Upper lobe of right lung (tissue), 1 donor: ENCODE data around the gene ZNF385D. TPM values are rescaled to one million over a fixed set of nuclear protein-coding genes. Genes with fewer than 3 reads are reported as not detected.

ENCODE experiments used
- ATAC-seq: fragments of 200-7000 bp; cut with Tn5 transposase; one replicate; pipeline ENCODE4 v1.9.1; 2020; ENCODE audit warnings: mild to moderate bottlenecking, moderate library complexity
- DNase-seq: peaks from one replicate; pipeline ENCODE4 v3.0.0-alpha.2; 2020
- H3K27ac ChIP-seq: fragments of 200-600 bp; one replicate; pipeline ENCODE4 v1.8.0; 2022
- H3K27me3 ChIP-seq: fragments of 200-600 bp; one replicate; pipeline ENCODE4 v1.8.0; 2022; ENCODE audit warnings: mild to moderate bottlenecking
- H3K36me3 ChIP-seq: fragments of 200-600 bp; one replicate; pipeline ENCODE4 v1.8.0; 2022
- H3K4me1 ChIP-seq: fragments of 200-600 bp; one replicate; pipeline ENCODE4 v1.8.0; 2022
- H3K4me3 ChIP-seq: fragments of 200-600 bp; one replicate; pipeline ENCODE4 v1.8.0; 2022; ENCODE audit warnings: mild to moderate bottlenecking
- H3K9me3 ChIP-seq: fragments of 200-600 bp; one replicate; pipeline ENCODE4 v1.8.0; 2022
- CTCF ChIP-seq: fragments of 200-600 bp; IDR thresholded peaks from one replicate; pipeline ENCODE4 v1.8.0; 2022; ENCODE audit warnings: antibody characterized with exemption
- intact Hi-C: fragments of 100-400 bp; cut with DNase I; formaldehyde crosslinking; loops from one replicate; pipeline ENCODE4 v1.11.0; 2022
- total RNA-seq: library from RNA; stranded (reverse); fragmentation: NEBNext Ultra II Directional; extraction: Animal tissue kit (Norgen Biotek cat#: 25700); gene quantifications from one replicate; pipeline ENCODE4 v1.2.1, GENCODE V29; 2021
- donor health status: DM: no; HTN: yes; CAD: no; lungs with severe emphysema.

Gene ZNF385D
- total RNA-seq, 1 donor from 2014 or later, result 9.4 TPM

GRCh38 chr3:21644268-21644667, 106.7 kb downstream of the ZNF385D start:
- Histone ChIP-seq H3K36me3 (no peaks in the 10 kb centered on the region), H3K27me3 (no peaks in the 10 kb centered on the region), H3K27ac (no peak overlapping the region), H3K4me3 (no peak overlapping the region), H3K9me3 (no peaks in the 10 kb centered on the region), H3K4me1 (no peaks in the 10 kb centered on the region)
- ATAC-seq (no peak), DNase-seq (no peak)
- no peak for TF ChIP-seq CTCF
- intact Hi-C loops, result no loop called here

GRCh38 chr3:21643752-21644151, 107.3 kb downstream of the ZNF385D start:
- DNase-seq, result no peak
- no peak for ATAC-seq
- TF ChIP-seq CTCF, result no peak
- Histone ChIP-seq H3K4me3 (no peak overlapping the region), H3K27me3 (no peaks in the 10 kb centered on the region), H3K36me3 (no peaks in the 10 kb centered on the region), H3K9me3 (no peaks in the 10 kb centered on the region), H3K27ac (no peak overlapping the region), H3K4me1 (no peaks in the 10 kb centered on the region)
- intact Hi-C loops, result no loop called here

DNA sequence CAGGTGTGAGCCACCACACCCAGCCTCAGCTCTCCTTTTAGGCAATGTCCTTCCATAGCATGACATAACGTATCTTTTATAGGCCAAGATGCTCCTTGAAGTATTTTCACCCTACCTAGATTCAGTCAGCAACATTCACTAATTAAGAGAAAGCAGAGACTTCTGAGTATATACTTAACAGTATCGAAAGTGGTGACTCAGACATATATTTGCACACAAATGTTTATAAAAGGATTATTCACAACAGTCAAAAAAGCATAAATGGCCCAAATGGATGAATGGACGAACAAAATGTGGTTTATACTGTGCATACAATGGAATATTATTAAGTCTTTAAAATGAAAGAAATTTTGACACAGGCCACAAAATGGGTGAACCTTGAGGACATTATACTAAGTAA, 108.6 kb downstream of the ZNF385D start:
- H3K27me3 ChIP-seq, result no peaks in the 10 kb centered on the region
- no peak for DNase-seq
- no peak for TF ChIP-seq CTCF
- H3K4me1 ChIP-seq, result no peaks in the 10 kb centered on the region
- H3K27ac ChIP-seq, result no peak overlapping the region
- intact Hi-C loops, result no loop called here
- no peak for ATAC-seq
- no peak overlapping the region for H3K4me3 ChIP-seq
- no peaks in the 10 kb centered on the region for H3K9me3 ChIP-seq
- no peaks in the 10 kb centered on the region for H3K36me3 ChIP-seq

DNA sequence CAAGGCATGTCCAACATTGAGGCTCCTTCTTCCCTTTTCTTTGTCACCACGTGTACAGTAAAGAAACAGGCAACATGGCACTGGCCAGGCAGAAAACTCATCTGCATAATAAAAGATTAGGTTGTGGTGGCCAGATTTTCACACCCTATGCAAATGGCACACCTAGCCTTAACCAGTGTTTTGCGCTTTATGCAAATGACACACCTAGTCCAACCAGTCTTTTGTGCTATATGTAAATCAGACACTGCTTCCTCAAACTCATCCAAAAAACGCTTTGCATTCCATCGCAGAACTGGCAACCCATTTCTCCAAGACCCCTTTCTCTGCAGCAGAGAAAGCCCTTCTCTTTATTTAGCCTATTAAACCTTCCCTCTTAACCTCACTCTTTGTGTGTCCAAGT, 109.1 kb downstream of the ZNF385D start:
- H3K9me3 ChIP-seq, result no peaks in the 10 kb centered on the region
- intact Hi-C loops, result no loop called here
- no peaks in the 10 kb centered on the region for H3K36me3 ChIP-seq
- DNase-seq, result no peak
- no peak for ATAC-seq
- TF ChIP-seq CTCF, result no peak
- H3K27me3 ChIP-seq, result no peaks in the 10 kb centered on the region
- no peak overlapping the region for H3K27ac ChIP-seq
- no peak overlapping the region for H3K4me3 ChIP-seq
- H3K4me1 ChIP-seq, result no peaks in the 10 kb centered on the region

- Histone ChIP-seq H3K4me3 (no peak overlapping the region), H3K27ac (no peak overlapping the region), H3K36me3 (no peaks in the 10 kb centered on the region), H3K4me1 (no peaks in the 10 kb centered on the region), H3K9me3 (no peaks in the 10 kb centered on the region), H3K27me3 (no peaks in the 10 kb centered on the region)
- intact Hi-C loops, result no loop called here
- DNase-seq (no peak), ATAC-seq (no peak)
- TF ChIP-seq CTCF, result no peak
Measured at GRCh38 chr3:21638488-21638887, 112.5 kb downstream of the ZNF385D start.

- DNase-seq (no peak), ATAC-seq (no peak)
- H3K36me3 ChIP-seq, result no peaks in the 10 kb centered on the region
- TF ChIP-seq CTCF, result no peak
- H3K27me3 ChIP-seq, result no peaks in the 10 kb centered on the region
- intact Hi-C loops, result no loop called here
- no peaks in the 10 kb centered on the region for H3K9me3 ChIP-seq
- no peak overlapping the region for H3K4me3 ChIP-seq
- no peak overlapping the region for H3K27ac ChIP-seq
- no peaks in the 10 kb centered on the region for H3K4me1 ChIP-seq
Measured at GRCh38 chr3:21634112-21634511, 116.9 kb downstream of the ZNF385D start.
